K562 (cell line): ENCODE data around the gene ZSCAN32. TPM values are rescaled to one million over a fixed set of nuclear protein-coding genes. Genes with fewer than 3 reads are reported as not detected.

Experiments used
- ATAC-seq: fragments of 200-7000 bp; cut with Tn5 transposase; 3 replicates; pipeline ENCODE4 v1.9.1; 2020; ENCODE audit warnings: moderate library complexity
- BruUV-seq: library from RNA; stranded (reverse); fragments of 400-500 nt; replicated peaks from 2 replicates; lab custom pipeline; 2021; lab: Mats Ljungman, UMichigan
- CTCF ChIA-PET: fragments of 300-600 bp; formaldehyde crosslinking; extraction: SDS; loops from one replicate; lab custom pipeline; 2021; ENCODE audit warnings: low intra/inter-chr PET ratio; lab: Yijun Ruan, JAX
- POLR2A ChIA-PET: fragments of 300-600, 350-650 bp; sonication (Branson Sonifier 250); formaldehyde crosslinking; extraction: SDS; loops from one replicate; lab custom pipeline; 2021; ENCODE audit warnings: antibody characterized with exemption, inconsistent platforms; lab: Yijun Ruan, JAX
- DNase-seq, 4 experiments: peaks; one replicate each; pipeline versions ENCODE4 v3.0.0 to v3.0.0-alpha.2; 2011 to 2018; ENCODE audit warnings: low spot score in 3 of 4, mixed read lengths in 3 of 4; ENCODE audit errors: extremely low read depth in 1 of 4
- FAIRE-seq: peaks from 2 replicates; lab custom pipeline; 2011; peaks lifted over from hg19 to GRCh38; lab: Jason Lieb, UNC
- H2AFZ ChIP-seq: 2 replicates; pipeline ENCODE4 v1.6.0; 2011; ENCODE audit warnings: low read depth, low read length, control low read depth, inconsistent platforms
- H3K27ac ChIP-seq: fragments of 200-600 bp; 3 replicates; pipeline ENCODE4 v1.8.0; 2011; ENCODE audit warnings: low read depth, mild to moderate bottlenecking, control low read depth, inconsistent platforms, low read length, moderate library complexity, mixed read lengths; ENCODE audit errors: extremely low read depth
- H3K27me3 ChIP-seq, 2 experiments: fragments of 300-600 bp in 1 of 2; 2 replicates in 1 of 2; 3 replicates in 1 of 2; pipeline versions ENCODE4 v1.6.0 to v1.8.0; 2011; ENCODE audit warnings: inconsistent platforms in 2 of 2, low read length in 2 of 2, mild to moderate bottlenecking in 1 of 2, mixed read lengths in 1 of 2, moderate library complexity in 1 of 2; ENCODE audit not compliant: control insufficient read depth in 2 of 2, insufficient read depth in 2 of 2
- H3K36me3 ChIP-seq: fragments of 300-600 bp; 3 replicates; pipeline ENCODE4 v1.8.0; 2011; ENCODE audit warnings: mild to moderate bottlenecking, low read length, inconsistent platforms; ENCODE audit not compliant: control insufficient read depth, insufficient read depth
- H3K4me1 ChIP-seq, 2 experiments: fragments of 200-600 bp in 1 of 2; replicated peaks in 1 of 2; 2 replicates in 1 of 2; 3 replicates in 1 of 2; pipeline versions ENCODE4 v1.5.1 to v1.8.0; 2011; ENCODE audit warnings: inconsistent platforms in 2 of 2, low read length in 2 of 2, mild to moderate bottlenecking in 1 of 2, mixed read lengths in 1 of 2, moderate library complexity in 1 of 2; ENCODE audit not compliant: control insufficient read depth in 2 of 2, insufficient read depth in 2 of 2
- H3K4me2 ChIP-seq: 2 replicates; pipeline ENCODE4 v1.6.1; 2011; ENCODE audit warnings: low read length, control low read depth, inconsistent platforms, mixed read lengths; ENCODE audit not compliant: insufficient read depth
- H3K4me3 ChIP-seq: fragments of 200-600 bp; sonication (generic), shearing (Covaris generic); 2 replicates; pipeline ENCODE4 v1.5.1; 2016; ENCODE audit warnings: control low read depth, inconsistent platforms
- H3K79me2 ChIP-seq: fragments of 200-600 bp; 3 replicates; pipeline ENCODE4 v1.8.0; 2011; ENCODE audit warnings: low read length, inconsistent platforms; ENCODE audit not compliant: control insufficient read depth, insufficient read depth
- H3K9ac ChIP-seq, 2 experiments: 2 replicates each; pipeline versions ENCODE4 v1.6.0 to v1.6.1; 2011; ENCODE audit warnings: low read depth in 2 of 2, low read length in 2 of 2, control low read depth in 1 of 2, inconsistent platforms in 1 of 2, mild to moderate bottlenecking in 1 of 2, mixed read lengths in 1 of 2; ENCODE audit not compliant: insufficient read depth in 1 of 2
- H3K9me1 ChIP-seq: one replicate; pipeline ENCODE4 v1.6.0; 2011; ENCODE audit warnings: inconsistent platforms, mild to moderate bottlenecking, low read length, moderate library complexity; ENCODE audit not compliant: control insufficient read depth, insufficient read depth
- H3K9me3 ChIP-seq: replicated peaks from 2 replicates; pipeline ENCODE4 v1.5.1; 2011; ENCODE audit warnings: low read depth, low read length, inconsistent platforms; ENCODE audit not compliant: control insufficient read depth, insufficient read depth
- H4K20me1 ChIP-seq: replicated peaks from 2 replicates; pipeline ENCODE4 v1.6.1; 2011; ENCODE audit warnings: low read length, inconsistent platforms, mixed read lengths; ENCODE audit not compliant: control insufficient read depth, insufficient read depth
- CHD2 ChIP-seq: IDR thresholded peaks from 2 replicates; pipeline ENCODE4 v1.6.1; 2011; ENCODE audit warnings: low read depth, low read length
- CHD7 ChIP-seq: fragments of 200-600 bp; sonication (generic); IDR thresholded peaks from one replicate; pipeline ENCODE4 v1.6.1; 2012; ENCODE audit warnings: mild to moderate bottlenecking, low read depth, low read length, inconsistent platforms
- ELF4 ChIP-seq: fragments of 450-650 bp; formaldehyde crosslinking; IDR thresholded peaks from 2 replicates; pipeline ENCODE4 v1.4.0; 2022; ENCODE audit warnings: missing genetic modification characterization
- ESRRA ChIP-seq: fragments of 450-650 bp; IDR thresholded peaks from 2 replicates; pipeline ENCODE4 v1.6.1; 2014; ENCODE audit warnings: low read depth, mild to moderate bottlenecking, moderate library complexity, borderline replicate concordance
- HMG20A ChIP-seq: fragments of 450-650 bp; formaldehyde crosslinking; conservative IDR thresholded peaks from 2 replicates; pipeline ENCODE4 v1.4.0; 2020; ENCODE audit warnings: mild to moderate bottlenecking, mixed read lengths
- NFIC ChIP-seq: fragments of 450-650 bp; IDR thresholded peaks from 2 replicates; pipeline ENCODE4 v1.6.1; 2017; ENCODE audit warnings: mild to moderate bottlenecking, inconsistent platforms
- RHOXF2B ChIP-seq: fragments of 250-450 bp; sonication (Bioruptor Pico); conservative IDR thresholded peaks from 2 replicates; pipeline ENCODE4 v1.5.1; 2021
- U2AF1 ChIP-seq: fragments of 200-400 bp; formaldehyde crosslinking; optimal IDR thresholded peaks from 2 replicates; pipeline ENCODE3; 2017; ENCODE audit warnings: mild to moderate bottlenecking, low read depth, low read length, moderate library complexity
- WGBS: fragments of 100-300 bp; shearing (Covaris generic); methylation state at CpG from one replicate; pipeline ENCODE4 v1.1.6; 2016; ENCODE audit warnings: low coverage, mixed read lengths; ENCODE audit not compliant: insufficient coverage; ENCODE audit errors: missing lambda C conversion rate; 5-methylcytosine and 5-hydroxymethylcytosine counted together
- in situ Hi-C: fragments of 300-500 bp; cut with MboI; formaldehyde crosslinking; loops from 4 replicates; pipeline ENCODE4 v1.15.0; 2018; ENCODE audit warnings: inconsistent platforms, mixed read lengths
- intact Hi-C: fragments of 100-400 bp; cut with micrococcal nuclease; formaldehyde crosslinking; loops from 2 replicates; pipeline ENCODE4 v1.14.2; 2022
- polyA plus RNA-seq, 8 experiments: library from polyadenylated mRNA; depleted of rRNA in 4 of 8; stranded (reverse) in 5 of 8; unstranded in 3 of 8; fragments of >200 nt; fragmentation: Nextera tagmentation in 2 of 8; fragmentation: Illumina TruSeq in 1 of 8; extraction: Ambion mirVana in 2 of 8; extraction: Trizol in 1 of 8; gene quantifications; 2 replicates each; pipeline versions ENCODE4 v1.2.1 to v1.2.3, GENCODE V29; 2011 to 2014; ENCODE audit warnings: inconsistent platforms in 1 of 8, missing spikeins in 1 of 8
- total RNA-seq, 7 experiments: library from RNA; depleted of rRNA in 6 of 7; stranded (reverse); fragments of >200 nt in 6 of 7; fragmentation: Illumina TruSeq in 2 of 7; extraction: Trizol in 2 of 7; gene quantifications; 2 replicates each; pipeline versions ENCODE4 v1.2.1 to v1.2.3, GENCODE V29; 2011 to 2021; ENCODE audit warnings: low replicate concordance in 1 of 7
- TF ChIP-seq, protein P1 (sequence below): fragments of 450-650 bp; IDR thresholded peaks from 2 replicates; pipeline ENCODE4 v1.6.1; 2014; ENCODE audit warnings: low read depth, mild to moderate bottlenecking, moderate library complexity, borderline replicate concordance

Gene ZSCAN32
- total and polyA plus RNA-seq, 9 of the 15 experiments (the other 6 are each of a cell fraction or from before 2014, with no cell fraction given): 16.0 to 29.4 (median 19.2) TPM

DNA sequence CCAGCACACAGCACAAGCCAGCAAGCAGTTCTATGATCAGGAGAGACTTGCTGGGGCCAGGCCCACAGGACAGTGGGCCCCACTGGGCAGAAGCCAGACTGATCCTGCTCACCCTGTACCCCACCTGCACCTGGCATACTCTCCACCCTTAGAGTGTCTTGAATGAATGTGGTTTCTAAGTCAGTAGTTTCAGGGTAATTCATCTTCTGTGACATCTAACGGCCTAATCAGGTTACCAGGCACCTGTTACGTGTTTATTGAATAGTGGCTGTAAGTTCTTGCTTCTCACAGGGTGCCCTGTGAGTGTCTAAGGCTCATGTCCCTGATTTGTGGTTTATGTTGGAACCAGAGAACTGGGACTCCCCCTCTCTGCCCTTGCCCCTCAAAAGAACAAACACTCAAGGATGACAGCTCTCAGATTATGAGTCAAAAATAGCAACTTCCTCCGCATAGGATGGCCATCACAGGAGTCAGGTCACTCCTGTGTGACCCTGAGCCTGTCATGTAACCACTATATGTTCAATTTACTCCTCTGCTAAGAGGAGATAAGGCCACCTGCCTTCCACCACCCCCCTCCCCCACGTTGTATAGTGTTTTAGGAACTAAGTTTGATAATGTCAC is 52.1 kb downstream of the ZSCAN32 start:
- Histone ChIP-seq H2AFZ (no peak overlapping the region), H3K4me2 (peak overlapping the region; percentile 58), H3K4me3 (no peak overlapping the region), H3K9me1 (peaks cover 3% of the 10 kb centered on the region), H4K20me1 (no peaks in the 10 kb centered on the region), H3K79me2 (no peaks in the 10 kb centered on the region), H3K36me3 (no peaks in the 10 kb centered on the region), H3K9ac (no peak overlapping the region), H3K4me1 (peaks cover 14 to 16% of the 10 kb centered on the region in 2 experiments), H3K9me3 (no peaks in the 10 kb centered on the region), H3K27me3 (0 out of 5 replicates have a peak, but pooled peaks cover 0 to 4% of the 10 kb centered on the region in 2 experiments), H3K27ac (no peak overlapping the region)
- WGBS: 0% methylated on average over 4 of the region's 4 CpGs
- ATAC-seq: peak; percentile 96
- intact Hi-C loops (no loop called here), in situ Hi-C loops (no loop called here)
- ChIA-PET CTCF (no interaction called here), POLR2A (interaction anchor here (0.6 to 1.4 kb wide), 2 partner anchors 66 to 140 kb away, joined by 3 to 5 read pairs; no protein-coding TSS in a partner anchor)
- BruUV-seq: no TSS peak
- FAIRE-seq: peak; percentile 96
- DNase-seq: peak; percentile 67 to 87 (median 80)
- no peak for TF ChIP-seq HMG20A (CRISPR knock-in tag)
- TF ChIP-seq CHD2: no peak
- TF ChIP-seq U2AF1: no peak
- no peak for TF ChIP-seq ELF4 (CRISPR knock-in tag)
- TF ChIP-seq NFIC: peak; percentile 81
- TF ChIP-seq CHD7: no peak
- TF ChIP-seq, protein P1, sequence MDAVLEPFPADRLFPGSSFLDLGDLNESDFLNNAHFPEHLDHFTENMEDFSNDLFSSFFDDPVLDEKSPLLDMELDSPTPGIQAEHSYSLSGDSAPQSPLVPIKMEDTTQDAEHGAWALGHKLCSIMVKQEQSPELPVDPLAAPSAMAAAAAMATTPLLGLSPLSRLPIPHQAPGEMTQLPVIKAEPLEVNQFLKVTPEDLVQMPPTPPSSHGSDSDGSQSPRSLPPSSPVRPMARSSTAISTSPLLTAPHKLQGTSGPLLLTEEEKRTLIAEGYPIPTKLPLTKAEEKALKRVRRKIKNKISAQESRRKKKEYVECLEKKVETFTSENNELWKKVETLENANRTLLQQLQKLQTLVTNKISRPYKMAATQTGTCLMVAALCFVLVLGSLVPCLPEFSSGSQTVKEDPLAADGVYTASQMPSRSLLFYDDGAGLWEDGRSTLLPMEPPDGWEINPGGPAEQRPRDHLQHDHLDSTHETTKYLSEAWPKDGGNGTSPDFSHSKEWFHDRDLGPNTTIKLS: peak; percentile 48
- peak; percentile 93 for TF ChIP-seq ESRRA
- TF ChIP-seq RHOXF2B (CRISPR knock-in tag): no peak
